Activated CD8-positive, alpha-beta memory T cell treated with anti-CD3 and anti-CD28 coated beads, Interleukin-2, amount 10 ng/mL, durations not matched to agents 7 days and 5 days (primary cell): Measurements from ENCODE around the gene THAP11. TPM values are rescaled to one million over a fixed set of nuclear protein-coding genes. Genes with fewer than 3 reads are reported as not detected.
"Not testable (repeated sequence)": the region's sequence is repeated elsewhere in the genome, so short reads cannot be mapped to it uniquely, and the experiment has no call there.

Experiments used
- ATAC-seq: fragments of 150-1000 bp; cut with Tn5 transposase; one replicate; pipeline ENCODE4 v1.10.0; 2021; ENCODE audit warnings: moderate library complexity
- CTCF ChIA-PET: fragments of 350-600 bp; sonication (Branson Sonifier 250); formaldehyde crosslinking; loops from one replicate; lab custom pipeline; 2021; ENCODE audit warnings: antibody characterized with exemption; lab: Charles Lee
- DNase-seq: peaks from one replicate; pipeline ENCODE4 v3.0.0-alpha.2; 2020
- H3K27ac Mint-ChIP-seq: one replicate; pipeline ENCODE4 v1.8.0; 2021; ENCODE audit warnings: mild to moderate bottlenecking, mixed read lengths
- H3K27me3 Mint-ChIP-seq: one replicate; pipeline ENCODE4 v1.8.0; 2021; ENCODE audit warnings: mixed read lengths
- H3K36me3 Mint-ChIP-seq: one replicate; pipeline ENCODE4 v1.8.0; 2021; ENCODE audit warnings: mild to moderate bottlenecking, mixed read lengths
- H3K4me1 Mint-ChIP-seq: one replicate; pipeline ENCODE4 v1.8.0; 2021; ENCODE audit warnings: mixed read lengths
- H3K4me3 Mint-ChIP-seq: one replicate; pipeline ENCODE4 v1.8.0; 2021; ENCODE audit warnings: mild to moderate bottlenecking, moderate library complexity, mixed read lengths
- H3K9me3 Mint-ChIP-seq: one replicate; pipeline ENCODE4 v1.8.0; 2022; ENCODE audit warnings: low read depth, mixed read lengths
- total RNA-seq, 2 experiments: library from RNA; stranded (reverse); gene quantifications; one replicate each; pipeline ENCODE4 v1.2.3, GENCODE V29; 2021

The THAP11 gene
- total RNA-seq, 2 experiments from 2014 or later = 47.9 to 52.7 TPM

- Mint-ChIP-seq H3K9me3 (no peaks in the 10 kb centered on the region), H3K4me1 (peaks cover 5% of the 10 kb centered on the region), H3K27ac (no peak overlapping the region), H3K4me3 (no peak overlapping the region), H3K27me3 (peaks cover 5% of the 10 kb centered on the region), H3K36me3 (no peaks in the 10 kb centered on the region)
- DNase-seq = no peak
- ATAC-seq = no peak
- CTCF ChIA-PET = interaction anchor here (0.7 to 4.6 kb wide), 12 partner anchors 12 to 495 kb away, joined by 3 to 71 read pairs (median 20); partner anchors contain the start of genes CARMIL2, GFOD2, NRN1L and PSMB10
Observed at GRCh38 chr16:67814567-67814966, 27.6 kb upstream of the THAP11 start.

GRCh38 chr16:67820608-67821259 is 21.4 kb upstream of the THAP11 start:
- H3K9me3 Mint-ChIP-seq = no peaks in the 10 kb centered on the region

GRCh38 chr16:67822511-67822910 is 19.6 kb upstream of the THAP11 start:
- CTCF ChIA-PET = interaction anchor here (0.7 to 1.9 kb wide), 3 partner anchors 11 to 151 kb away, joined by 3 to 5 read pairs (median 4); no protein-coding TSS in a partner anchor
- ATAC-seq (no peak), DNase-seq (no peak)
- H3K27ac Mint-ChIP-seq = no peak overlapping the region
- no peaks in the 10 kb centered on the region for H3K27me3 Mint-ChIP-seq
- no peaks in the 10 kb centered on the region for H3K36me3 Mint-ChIP-seq
- H3K4me1 Mint-ChIP-seq = no peaks in the 10 kb centered on the region
- no peak overlapping the region for H3K4me3 Mint-ChIP-seq
- no peaks in the 10 kb centered on the region for H3K9me3 Mint-ChIP-seq

More at GRCh38 chr16:67820608-67821259, 21.4 kb upstream of the THAP11 start:
- ATAC-seq (no peak), DNase-seq (no peak)
- H3K27me3 Mint-ChIP-seq = no peaks in the 10 kb centered on the region
- no peaks in the 10 kb centered on the region for H3K36me3 Mint-ChIP-seq
- H3K4me1 Mint-ChIP-seq = peaks cover 5% of the 10 kb centered on the region
- H3K27ac Mint-ChIP-seq = no peak overlapping the region
- CTCF ChIA-PET = interaction anchor here (0.6 to 0.8 kb wide), 2 partner anchors 12 to 13 kb away, joined by 3 read pairs; no protein-coding TSS in a partner anchor
- H3K4me3 Mint-ChIP-seq = no peak overlapping the region

DNA sequence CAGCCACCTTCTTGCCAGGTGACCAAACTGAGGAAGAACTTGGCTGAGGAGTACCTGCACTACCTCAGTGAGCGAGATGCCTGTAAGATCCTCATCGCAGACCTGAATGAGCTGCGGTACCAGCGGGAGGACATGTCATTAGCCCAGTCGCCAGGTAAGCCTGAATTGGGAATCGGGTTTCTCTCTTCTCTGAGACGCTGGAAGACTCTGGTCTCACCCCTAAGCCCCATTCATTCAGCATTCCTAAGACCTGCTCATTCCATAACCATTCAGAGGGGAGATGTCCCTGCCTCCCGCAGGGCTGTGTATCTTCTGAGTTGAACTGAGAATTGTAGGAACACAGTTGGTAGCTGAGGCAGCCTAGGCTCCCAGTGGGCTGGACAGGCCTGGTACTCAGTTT is 17.0 kb upstream of the THAP11 start:
- Mint-ChIP-seq H3K9me3 (no peaks in the 10 kb centered on the region), H3K36me3 (peaks cover 3% of the 10 kb centered on the region), H3K4me3 (no peak overlapping the region), H3K27me3 (no peaks in the 10 kb centered on the region), H3K27ac (no peak overlapping the region), H3K4me1 (no peaks in the 10 kb centered on the region)
- ATAC-seq = no peak
- CTCF ChIA-PET = interaction anchor here (3.4 kb wide), 1 partner anchor 8 kb away, joined by 27 read pairs; no protein-coding TSS in a partner anchor
- DNase-seq = no peak

DNA sequence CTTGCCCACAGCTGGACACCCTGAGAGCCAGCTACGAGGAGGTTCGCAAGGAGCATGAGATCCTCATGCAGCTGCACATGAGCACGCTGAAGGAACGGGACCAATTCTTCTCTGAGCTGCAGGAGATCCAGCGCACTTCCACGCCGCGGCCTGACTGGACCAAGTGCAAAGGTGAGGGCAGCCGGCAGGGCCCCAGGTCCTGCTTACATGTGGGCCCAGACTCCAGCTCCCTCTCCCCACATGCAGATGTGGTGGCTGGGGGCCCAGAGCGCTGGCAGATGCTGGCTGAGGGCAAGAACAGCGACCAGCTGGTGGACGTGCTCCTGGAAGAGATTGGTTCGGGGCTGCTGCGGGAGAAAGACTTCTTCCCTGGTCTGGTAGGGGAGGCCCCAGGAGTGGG is 16.2 kb upstream of the THAP11 start:
- no peak for ATAC-seq
- H3K27ac Mint-ChIP-seq = no peak overlapping the region
- H3K4me1 Mint-ChIP-seq = no peaks in the 10 kb centered on the region
- CTCF ChIA-PET = interaction anchor here (3.4 kb wide), 1 partner anchor 9 kb away, joined by 27 read pairs; no protein-coding TSS in a partner anchor
- peaks cover 6% of the 10 kb centered on the region for H3K36me3 Mint-ChIP-seq
- no peaks in the 10 kb centered on the region for H3K27me3 Mint-ChIP-seq
- no peak overlapping the region for H3K4me3 Mint-ChIP-seq
- H3K9me3 Mint-ChIP-seq = no peaks in the 10 kb centered on the region
- no peak for DNase-seq

DNA sequence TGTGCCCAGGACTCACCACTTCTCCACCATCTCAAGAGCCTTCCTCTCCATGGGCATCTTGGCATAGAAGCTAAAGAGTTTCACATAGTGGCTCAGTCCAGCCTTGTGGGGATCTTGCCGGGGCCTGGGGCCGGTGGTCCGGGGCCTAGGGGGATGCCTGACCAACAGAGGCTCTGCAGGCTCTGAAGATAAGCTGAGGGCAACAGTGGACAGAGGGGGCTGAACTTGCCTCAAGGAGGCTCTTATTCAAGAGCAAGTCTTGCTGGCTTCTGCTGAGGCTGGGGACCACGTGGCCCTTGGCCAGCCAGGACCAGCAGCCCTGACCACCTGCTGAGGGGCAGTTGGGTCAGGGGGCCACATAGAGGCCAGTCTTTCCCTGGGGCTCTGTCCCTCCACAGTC is 13.5 kb upstream of the THAP11 start:
- ATAC-seq (no peak), DNase-seq (no peak)
- H3K4me1 Mint-ChIP-seq = peaks cover 10% of the 10 kb centered on the region
- CTCF ChIA-PET = interaction anchor here (1.0 to 2.9 kb wide), 3 partner anchors 12 to 27 kb away, joined by 3 to 20 read pairs (median 3); no protein-coding TSS in a partner anchor
- H3K36me3 Mint-ChIP-seq = peaks cover 9% of the 10 kb centered on the region
- no peak overlapping the region for H3K4me3 Mint-ChIP-seq
- no peak overlapping the region for H3K27ac Mint-ChIP-seq
- H3K27me3 Mint-ChIP-seq = no peaks in the 10 kb centered on the region
- H3K9me3 Mint-ChIP-seq = no peaks in the 10 kb centered on the region

DNA sequence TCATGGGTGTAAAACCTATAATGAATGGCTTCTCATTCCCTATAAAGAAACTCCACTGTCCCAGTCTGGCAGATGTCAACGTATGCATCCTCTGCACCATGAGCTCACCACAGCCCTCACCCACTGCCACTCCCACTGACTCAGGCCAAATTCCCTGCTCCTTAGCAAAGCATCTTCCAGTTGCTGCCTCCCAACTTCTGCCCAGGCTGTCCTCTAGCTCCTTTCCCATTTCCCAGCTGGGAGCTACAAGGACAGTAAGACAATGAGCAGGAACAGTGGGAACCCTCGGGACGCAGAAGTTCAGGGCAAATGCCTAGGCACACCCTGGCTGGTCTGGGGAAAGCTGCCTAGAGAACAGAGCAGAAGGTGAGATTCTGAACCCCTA is 9.1 kb upstream of the THAP11 start:
- peaks cover 9% of the 10 kb centered on the region for H3K36me3 Mint-ChIP-seq
- H3K27me3 Mint-ChIP-seq = no peaks in the 10 kb centered on the region
- H3K9me3 Mint-ChIP-seq = no peaks in the 10 kb centered on the region
- DNase-seq (no peak), ATAC-seq (no peak)
- CTCF ChIA-PET = interaction anchor here (0.6 to 7.2 kb wide), 11 partner anchors 11 to 312 kb away, joined by 3 to 73 read pairs (median 5); partner anchors contain the start of gene EDC4
- H3K27ac Mint-ChIP-seq = peak overlapping the region; percentile 81
- H3K4me3 Mint-ChIP-seq = peak overlapping the region; percentile 83
- peaks cover 12% of the 10 kb centered on the region for H3K4me1 Mint-ChIP-seq

DNA sequence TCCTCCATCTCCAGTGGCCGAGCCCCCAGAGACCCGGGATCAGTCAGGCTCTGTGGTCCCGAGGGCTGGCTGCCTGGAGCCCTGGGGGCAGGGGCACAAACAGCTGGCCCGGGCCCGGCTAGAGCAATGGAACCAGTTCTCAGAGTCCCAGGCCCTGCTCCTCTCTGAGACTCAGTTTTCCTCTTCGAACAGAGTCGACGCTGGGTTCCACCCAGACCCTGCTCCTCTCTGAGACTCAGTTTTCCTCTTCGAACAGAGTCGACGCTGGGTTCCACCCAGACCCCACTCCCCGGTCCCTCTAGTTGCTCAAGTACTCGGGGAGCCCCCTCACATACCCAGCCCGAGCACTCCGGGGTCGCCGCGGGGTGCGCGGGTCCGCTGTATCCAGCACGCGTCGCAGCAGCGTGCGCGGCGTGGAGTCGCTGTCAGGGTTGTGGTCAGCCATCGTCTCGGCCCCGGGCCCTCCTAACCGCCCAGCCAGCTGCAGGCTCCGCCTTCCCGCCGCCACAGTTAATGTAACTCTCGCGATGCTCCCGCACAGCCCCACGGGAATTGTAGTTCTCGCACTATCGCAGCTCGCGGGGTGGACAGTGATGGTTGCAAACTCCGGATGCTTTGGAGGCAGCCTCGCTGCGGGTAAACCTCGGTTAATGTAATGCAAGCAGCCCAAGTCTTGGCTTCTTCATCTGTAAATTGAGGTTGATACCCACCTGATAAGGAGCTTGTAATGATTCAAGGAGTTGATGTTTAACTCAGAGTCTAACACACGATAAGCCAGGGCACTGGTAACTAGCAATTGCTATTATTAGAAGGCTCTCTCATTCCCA is 8.5 kb upstream of the THAP11 start:
- peaks cover 9% of the 10 kb centered on the region for H3K36me3 Mint-ChIP-seq
- H3K27me3 Mint-ChIP-seq = no peaks in the 10 kb centered on the region
- peak overlapping the region; percentile 81 for H3K27ac Mint-ChIP-seq
- H3K4me1 Mint-ChIP-seq = peaks cover 12% of the 10 kb centered on the region
- CTCF ChIA-PET = interaction anchor here (0.6 to 7.2 kb wide), 14 partner anchors 11 to 312 kb away, joined by 3 to 73 read pairs (median 4); partner anchors contain the start of genes EDC4, RANBP10 and TSNAXIP1
- H3K4me3 Mint-ChIP-seq = peak overlapping the region; percentile 83
- ATAC-seq = peak; percentile 99
- peak; percentile 97 for DNase-seq
- no peaks in the 10 kb centered on the region for H3K9me3 Mint-ChIP-seq

- ATAC-seq = no peak
- peak overlapping the region; percentile 83 for H3K4me3 Mint-ChIP-seq
- H3K4me1 Mint-ChIP-seq = peaks cover 12% of the 10 kb centered on the region
Observed at GRCh38 chr16:67834242-67834614, 7.9 kb upstream of the THAP11 start.

DNA sequence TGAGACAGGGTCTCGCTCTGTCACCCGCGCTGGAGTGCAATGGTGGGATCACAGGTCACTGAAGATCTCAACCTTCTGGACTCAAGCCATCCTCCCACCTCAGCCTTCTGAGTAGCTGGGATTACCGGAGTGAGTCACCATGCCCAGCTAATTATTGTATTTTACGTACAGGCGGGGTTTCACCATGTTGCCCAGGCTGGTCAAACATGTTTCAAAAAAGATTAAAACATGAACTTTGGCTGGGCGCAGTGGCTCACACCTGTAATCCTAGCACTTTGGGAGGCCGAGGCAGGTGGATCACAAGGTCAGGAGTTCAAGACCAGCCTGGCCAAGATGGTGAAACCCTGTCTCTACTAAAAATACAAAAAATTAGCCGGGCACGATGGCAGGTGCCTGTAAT is 4.9 kb upstream of the THAP11 start:
- H3K27ac Mint-ChIP-seq, H3K4me3 Mint-ChIP-seq, H3K36me3 Mint-ChIP-seq, DNase-seq, H3K27me3 Mint-ChIP-seq, ATAC-seq, H3K9me3 Mint-ChIP-seq: not testable (repeated sequence)
- CTCF ChIA-PET = interaction anchor here (7.2 kb wide), 1 partner anchor 21 kb away, joined by 73 read pairs; no protein-coding TSS in a partner anchor
- H3K4me1 Mint-ChIP-seq = peaks cover 17% of the 10 kb centered on the region

More at GRCh38 chr16:67834242-67834614, 7.9 kb upstream of the THAP11 start:
- DNase-seq = no peak
- Mint-ChIP-seq H3K27ac (peak overlapping the region; percentile 81), H3K9me3 (no peaks in the 10 kb centered on the region), H3K36me3 (peaks cover 9% of the 10 kb centered on the region), H3K27me3 (no peaks in the 10 kb centered on the region)
- CTCF ChIA-PET = interaction anchor here (0.6 to 7.2 kb wide), 12 partner anchors 10 to 313 kb away, joined by 3 to 73 read pairs (median 6); partner anchors contain the start of genes EDC4, RANBP10 and TSNAXIP1

DNA sequence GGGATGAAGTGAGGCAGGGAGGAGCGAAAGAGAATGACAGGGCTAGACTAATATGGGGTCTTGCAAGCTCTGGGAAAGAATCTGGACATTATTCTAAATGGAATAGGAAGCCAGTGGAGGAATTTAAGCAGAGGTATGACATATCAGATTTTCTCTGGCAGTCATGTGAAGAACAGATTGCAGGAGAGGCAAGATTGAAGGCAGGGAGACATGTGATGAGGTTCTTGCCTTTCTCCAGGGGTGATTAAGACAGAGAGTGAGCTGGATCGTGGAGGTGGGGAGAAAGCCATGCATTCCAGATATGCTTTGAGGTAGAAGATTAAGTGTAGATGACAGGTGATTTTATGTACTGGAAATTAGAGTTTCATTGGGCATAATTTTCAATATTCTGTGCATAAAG is 4.3 kb upstream of the THAP11 start:
- ATAC-seq (no peak), DNase-seq (no peak)
- Mint-ChIP-seq H3K4me1 (peaks cover 11% of the 10 kb centered on the region), H3K27ac (no peak overlapping the region), H3K36me3 (no peaks in the 10 kb centered on the region), H3K9me3 (no peaks in the 10 kb centered on the region), H3K4me3 (no peak overlapping the region), H3K27me3 (no peaks in the 10 kb centered on the region)
- CTCF ChIA-PET = interaction anchor here (7.2 kb wide), 1 partner anchor 22 kb away, joined by 73 read pairs; no protein-coding TSS in a partner anchor

GRCh38 chr16:67841198-67841815 is 813 bp upstream of the THAP11 start:
- Mint-ChIP-seq H3K27ac (peak overlapping the region; percentile 98), H3K27me3 (no peaks in the 10 kb centered on the region), H3K4me3 (peak overlapping the region; percentile 91), H3K9me3 (no peaks in the 10 kb centered on the region), H3K4me1 (peaks cover 37% of the 10 kb centered on the region), H3K36me3 (peaks cover 5% of the 10 kb centered on the region)
- ATAC-seq = no peak
- CTCF ChIA-PET = interaction anchor here (0.7 to 1.8 kb wide), 4 partner anchors 25 to 939 kb away, joined by 3 to 9 read pairs (median 4); no protein-coding TSS in a partner anchor
- DNase-seq = no peak
